GM15510 (cell line): Measurements from ENCODE around the gene ETFA.

ENCODE experiments used
- POLR2A ChIP-seq: IDR thresholded peaks from 3 replicates; pipeline ENCODE4 v1.6.1; 2011; ENCODE audit warnings: borderline replicate concordance; ENCODE audit not compliant: insufficient read length; ENCODE audit errors: extremely low read depth

ETFA gene

GRCh38 chr15:76274821-76275220, 36.4 kb downstream of the ETFA start:
- TF ChIP-seq POLR2A = no peak

- TF ChIP-seq POLR2A = no peak
Observed at GRCh38 chr15:76274226-76274625, 37.0 kb downstream of the ETFA start.

- no peak for TF ChIP-seq POLR2A
Observed at GRCh38 chr15:76270876-76271275, 40.4 kb downstream of the ETFA start.

GRCh38 chr15:76267077-76267476, 44.2 kb downstream of the ETFA start:
- no peak for TF ChIP-seq POLR2A

GRCh38 chr15:76260246-76260938, 50.9 kb downstream of the ETFA start:
- no peak for TF ChIP-seq POLR2A

- no peak for TF ChIP-seq POLR2A
Observed at GRCh38 chr15:76259392-76259791, 51.9 kb downstream of the ETFA start.

GRCh38 chr15:76258460-76258859, 52.8 kb downstream of the ETFA start:
- no peak for TF ChIP-seq POLR2A

GRCh38 chr15:76253691-76254473, 57.4 kb downstream of the ETFA start:
- TF ChIP-seq POLR2A = no peak

- TF ChIP-seq POLR2A = no peak
Observed at GRCh38 chr15:76252249-76252648, 59.0 kb downstream of the ETFA start.

GRCh38 chr15:76251717-76252116, 59.6 kb downstream of the ETFA start:
- TF ChIP-seq POLR2A = no peak

GRCh38 chr15:76245072-76245610, 66.1 kb downstream of the ETFA start:
- TF ChIP-seq POLR2A = no peak

- TF ChIP-seq POLR2A = no peak
Observed at GRCh38 chr15:76239786-76240185, 71.5 kb downstream of the ETFA start.

GRCh38 chr15:76236350-76236749, 74.9 kb downstream of the ETFA start:
- TF ChIP-seq POLR2A = no peak

GRCh38 chr15:76235186-76235826, 76.0 kb downstream of the ETFA start:
- TF ChIP-seq POLR2A = no peak

GRCh38 chr15:76234337-76234889, 76.9 kb downstream of the ETFA start:
- TF ChIP-seq POLR2A = no peak
